Stimulated activated CD4-positive, alpha-beta T cell treated with anti-CD3 and anti-CD28 coated beads, Interleukin-15, amount 100 ng/mL, for 48 hours (primary cell): ENCODE results near the gene ACP7.
"Not testable (repeated sequence)": the region's sequence is repeated elsewhere in the genome, so short reads cannot be mapped to it uniquely, and the experiment has no call there.

Source experiments
- DNase-seq, 2 donors: peaks; one replicate each; pipeline ENCODE4 v3.0.0-alpha.2; 2020; ENCODE audit warnings: low read depth in 2 of 2

Gene ACP7

GRCh38 chr19:39078436-39079200, 5.5 kb upstream of the ACP7 start:
- DNase-seq, result no peak

- no peak for DNase-seq
Observed at GRCh38 chr19:39080431-39080830, 3.7 kb upstream of the ACP7 start.

- no peak for DNase-seq
Observed at GRCh38 chr19:39082167-39082566, 2.0 kb upstream of the ACP7 start.

GRCh38 chr19:39082745-39083598, 1.2 kb upstream of the ACP7 start:
- no peak for DNase-seq

GRCh38 chr19:39083599-39083982, 577 bp upstream of the ACP7 start:
- DNase-seq, result no peak

GRCh38 chr19:39084732-39085080, 538 bp downstream of the ACP7 start:
- no peak for DNase-seq

- no peak for DNase-seq
Observed at GRCh38 chr19:39085392-39085791, 1.2 kb downstream of the ACP7 start.

GRCh38 chr19:39086386-39086785, 2.2 kb downstream of the ACP7 start:
- no peak for DNase-seq

- DNase-seq, result no peak
Observed at GRCh38 chr19:39087907-39088686, 3.9 kb downstream of the ACP7 start.

GRCh38 chr19:39090016-39090415, 5.8 kb downstream of the ACP7 start:
- DNase-seq, result not testable (repeated sequence)

GRCh38 chr19:39090881-39091280, 6.7 kb downstream of the ACP7 start:
- DNase-seq, result no peak

- DNase-seq, result not testable (repeated sequence)
Observed at GRCh38 chr19:39095799-39096540, 11.8 kb downstream of the ACP7 start.

GRCh38 chr19:39097299-39097698, 13.1 kb downstream of the ACP7 start:
- DNase-seq, result no peak

GRCh38 chr19:39097721-39098120, 13.6 kb downstream of the ACP7 start:
- DNase-seq, result no peak

GRCh38 chr19:39098365-39099269, 14.4 kb downstream of the ACP7 start:
- DNase-seq, result no peak

- DNase-seq, result no peak
Observed at GRCh38 chr19:39099341-39099740, 15.2 kb downstream of the ACP7 start.

GRCh38 chr19:39100500-39101166, 16.5 kb downstream of the ACP7 start:
- no peak for DNase-seq

- no peak for DNase-seq
Observed at GRCh38 chr19:39103151-39103550, 19.0 kb downstream of the ACP7 start.

- DNase-seq, result no peak
Observed at GRCh38 chr19:39104186-39104596, 20.0 kb downstream of the ACP7 start.

GRCh38 chr19:39106194-39106593, 22.0 kb downstream of the ACP7 start:
- DNase-seq, result no peak
